C4-2B (cell line): Measurements from ENCODE around the gene NADSYN1.

ENCODE experiments used
- H3K27ac ChIP-seq: fragments of 450-650 bp; 2 replicates; pipeline ENCODE4 v1.5.1; 2017
- CTCF ChIP-seq: fragments of 450-650 bp; conservative IDR thresholded peaks from 2 replicates; pipeline ENCODE4 v1.5.1; 2017; ENCODE audit warnings: mild to moderate bottlenecking
- ZFX ChIP-seq: fragments of 450-650 bp; IDR thresholded peaks from 2 replicates; pipeline ENCODE4 v1.6.1; 2017

NADSYN1 gene

GRCh38 chr11:71481101-71481960, 28.3 kb downstream of the NADSYN1 start:
- TF ChIP-seq ZFX (no peak), CTCF (no peak)
- peak overlapping the region; percentile 75 for H3K27ac ChIP-seq

GRCh38 chr11:71482216-71482615, 29.2 kb downstream of the NADSYN1 start:
- TF ChIP-seq CTCF (no peak), ZFX (no peak)
- H3K27ac ChIP-seq = peak overlapping the region; percentile 75

- no peak for TF ChIP-seq CTCF
- TF ChIP-seq ZFX = no peak
- H3K27ac ChIP-seq = no peak overlapping the region
These were observed 29.9 kb downstream of the NADSYN1 start for GRCh38 chr11:71482746-71483364.

GRCh38 chr11:71483692-71484091, 30.7 kb downstream of the NADSYN1 start:
- H3K27ac ChIP-seq = no peak overlapping the region
- TF ChIP-seq CTCF (no peak), ZFX (no peak)

- H3K27ac ChIP-seq = no peak overlapping the region
- no peak for TF ChIP-seq CTCF
These were observed 31.5 kb downstream of the NADSYN1 start for GRCh38 chr11:71484248-71485062.

GRCh38 chr11:71485063-71485399, 32.0 kb downstream of the NADSYN1 start:
- TF ChIP-seq ZFX (no peak), CTCF (no peak)
- no peak overlapping the region for H3K27ac ChIP-seq

- TF ChIP-seq CTCF (no peak), ZFX (no peak)
- no peak overlapping the region for H3K27ac ChIP-seq
These were observed 32.5 kb downstream of the NADSYN1 start for GRCh38 chr11:71485466-71485865.
